Endothelial cell of umbilical vein (primary cell): ENCODE results near the gene RNASEH2B. TPM values are rescaled to one million over a fixed set of nuclear protein-coding genes. Genes with fewer than 3 reads are reported as not detected.

Experiments
- BruUV-seq: library from RNA; stranded (reverse); fragments of 400-500 nt; replicated peaks from 2 replicates; lab custom pipeline; 2021; lab: Mats Ljungman, UMichigan
- CTCF ChIA-PET: fragments of 300-600, 350-600 bp; sonication (Branson Sonifier 250); formaldehyde crosslinking; loops from one replicate; lab custom pipeline; 2021; ENCODE audit warnings: antibody characterized with exemption, inconsistent platforms; lab: Charles Lee
- POLR2A ChIA-PET: fragments of 300-600, 350-600 bp; sonication (Branson Sonifier 250); formaldehyde crosslinking; loops from one replicate; lab custom pipeline; 2021; ENCODE audit warnings: antibody characterized with exemption, inconsistent platforms; lab: Charles Lee
- DNase-seq: peaks from one replicate; pipeline ENCODE4 v3.0.0-alpha.2; 2011; ENCODE audit warnings: low read depth, low spot score
- FAIRE-seq: peaks from 2 replicates; lab custom pipeline; 2011; peaks lifted over from hg19 to GRCh38; lab: Jason Lieb, UNC
- H2AFZ ChIP-seq: 2 replicates; pipeline ENCODE4 v1.6.0; 2012; ENCODE audit warnings: low read depth, low read length, control low read depth, inconsistent platforms
- H3K27ac ChIP-seq: 2 replicates; pipeline ENCODE4 v1.5.1; 2011; ENCODE audit warnings: low read depth, mild to moderate bottlenecking, control low read depth, low read length, moderate library complexity; ENCODE audit not compliant: insufficient read depth
- H3K27me3 ChIP-seq, 2 experiments: 2 replicates each; pipeline versions ENCODE4 v1.6.0 to v1.6.1; 2011; ENCODE audit warnings: low read length in 2 of 2, mixed read lengths in 1 of 2; ENCODE audit not compliant: control insufficient read depth in 2 of 2, insufficient read depth in 2 of 2
- H3K36me3 ChIP-seq, 2 experiments: 2 replicates in 1 of 2; 3 replicates in 1 of 2; pipeline ENCODE4 v1.5.1; 2011; ENCODE audit warnings: low read length in 2 of 2, mild to moderate bottlenecking in 1 of 2, moderate library complexity in 1 of 2; ENCODE audit not compliant: control insufficient read depth in 2 of 2, insufficient read depth in 2 of 2; ENCODE audit errors: extremely low read depth in 1 of 2
- H3K4me1 ChIP-seq: 3 replicates; pipeline ENCODE4 v1.5.1; 2011; ENCODE audit warnings: mild to moderate bottlenecking, low read length; ENCODE audit not compliant: control insufficient read depth, insufficient read depth; ENCODE audit errors: extremely low read depth
- H3K4me2 ChIP-seq: 2 replicates; pipeline ENCODE4 v1.6.1; 2011; ENCODE audit warnings: low read length, control low read depth, mixed read lengths; ENCODE audit not compliant: insufficient read depth
- H3K4me3 ChIP-seq, 3 experiments: fragments of 200-600 bp in 1 of 3; sonication (generic), shearing (Covaris generic) in 1 of 3; replicated peaks in 1 of 3; 2 replicates each; pipeline ENCODE4 v1.5.1; 2011 to 2016; ENCODE audit warnings: control low read depth in 3 of 3, low read length in 3 of 3, mild to moderate bottlenecking in 2 of 3, inconsistent platforms in 1 of 3, low read depth in 1 of 3, moderate library complexity in 1 of 3; ENCODE audit not compliant: insufficient read depth in 1 of 3
- H3K79me2 ChIP-seq: 2 replicates; pipeline ENCODE4 v1.6.0; 2012; ENCODE audit warnings: low read length, inconsistent platforms; ENCODE audit not compliant: control insufficient read depth, insufficient read depth
- H3K9ac ChIP-seq: replicated peaks from 2 replicates; pipeline ENCODE3; 2011; ENCODE audit warnings: low read length, control low read depth; ENCODE audit not compliant: insufficient read depth; ENCODE audit errors: extremely low read depth
- H3K9me1 ChIP-seq: replicated peaks from 3 replicates; pipeline ENCODE4 v1.6.0; 2011; ENCODE audit warnings: mild to moderate bottlenecking, low read length; ENCODE audit not compliant: control insufficient read depth, insufficient read depth; ENCODE audit errors: extremely low read depth
- H3K9me3 ChIP-seq: replicated peaks from 2 replicates; pipeline ENCODE4 v1.5.1; 2012; ENCODE audit warnings: low read length, inconsistent platforms; ENCODE audit not compliant: control insufficient read depth, insufficient read depth
- H4K20me1 ChIP-seq: replicated peaks from 2 replicates; pipeline ENCODE3; 2011; ENCODE audit warnings: mild to moderate bottlenecking, low read length; ENCODE audit not compliant: control insufficient read depth, insufficient read depth; ENCODE audit errors: extremely low read depth
- FOS ChIP-seq: IDR thresholded peaks from 2 replicates; pipeline ENCODE4 v1.6.1; 2011; ENCODE audit warnings: mild to moderate bottlenecking, low read length, moderate library complexity, borderline replicate concordance; ENCODE audit not compliant: insufficient read depth
- GATA2 ChIP-seq: IDR thresholded peaks from 2 replicates; pipeline ENCODE4 v1.7.0; 2011; ENCODE audit warnings: low read depth, mild to moderate bottlenecking, moderate library complexity, mixed read lengths, low read length; ENCODE audit not compliant: insufficient read length, insufficient read depth
- JUN ChIP-seq: IDR thresholded peaks from 2 replicates; pipeline ENCODE4 v1.6.1; 2011; ENCODE audit warnings: borderline replicate concordance, low read depth; ENCODE audit not compliant: insufficient read length, insufficient read depth
- MYC ChIP-seq: IDR thresholded peaks from one replicate; pipeline ENCODE4 v1.6.1; 2011; ENCODE audit warnings: mild to moderate bottlenecking, low read depth, low read length
- POLR2A ChIP-seq: IDR thresholded peaks from 2 replicates; pipeline ENCODE4 v1.6.1; 2012; ENCODE audit warnings: low read depth, mild to moderate bottlenecking, control low read depth, low read length
- POLR2AphosphoS5 ChIP-seq: IDR thresholded peaks from 2 replicates; pipeline ENCODE4 v1.6.1; 2012; ENCODE audit warnings: low read depth, mild to moderate bottlenecking, control low read depth, low read length, moderate library complexity; ENCODE audit not compliant: insufficient read depth
- dilution Hi-C: fragments of 300-500 bp; cut with MboI; formaldehyde crosslinking; loops from one replicate; pipeline ENCODE4 v1.15.0; 2019; ENCODE audit warnings: low sequenced_read_pairs; ENCODE audit not compliant: extremely low pct_ligation_motif_present
- intact Hi-C: fragments of 100-400 bp; cut with micrococcal nuclease; formaldehyde crosslinking; loops from one replicate; pipeline ENCODE4 v1.10.0; 2022
- polyA plus RNA-seq, 4 experiments: library from polyadenylated mRNA; depleted of rRNA in 3 of 4; stranded (reverse) in 3 of 4; unstranded in 1 of 4; fragments of >200 nt; gene quantifications; 2 replicates each; pipeline versions ENCODE4 v1.2.1 to v1.2.3, GENCODE V29; 2011 to 2012; ENCODE audit warnings: missing spikeins in 1 of 4
- total RNA-seq: library from RNA; stranded (reverse); gene quantifications from 2 replicates; pipeline ENCODE4 v1.2.3, GENCODE V29; 2021
- TF ChIP-seq, protein P1 (sequence below), 2 donors: IDR thresholded peaks; 1 replicate in 1 of 2; 2 replicates in 1 of 2; pipeline ENCODE4 v1.5.1; 2011; ENCODE audit warnings: low read length in 2 of 2, mild to moderate bottlenecking in 2 of 2, moderate library complexity in 2 of 2, control low read depth in 1 of 2, inconsistent platforms in 1 of 2, low read depth in 1 of 2; ENCODE audit not compliant: insufficient read depth in 1 of 2; ENCODE audit errors: extremely low read depth in 1 of 2
- TF ChIP-seq, protein P2 (sequence below): IDR thresholded peaks from 2 replicates; pipeline ENCODE4 v1.6.1; 2011; ENCODE audit not compliant: insufficient read depth, insufficient read length

The RNASEH2B gene
- total and polyA plus RNA-seq, 2 donors (not counting 3 experiments of a cell fraction or from before 2014, with no cell fraction given) = 8.9 to 25.1 TPM

DNA sequence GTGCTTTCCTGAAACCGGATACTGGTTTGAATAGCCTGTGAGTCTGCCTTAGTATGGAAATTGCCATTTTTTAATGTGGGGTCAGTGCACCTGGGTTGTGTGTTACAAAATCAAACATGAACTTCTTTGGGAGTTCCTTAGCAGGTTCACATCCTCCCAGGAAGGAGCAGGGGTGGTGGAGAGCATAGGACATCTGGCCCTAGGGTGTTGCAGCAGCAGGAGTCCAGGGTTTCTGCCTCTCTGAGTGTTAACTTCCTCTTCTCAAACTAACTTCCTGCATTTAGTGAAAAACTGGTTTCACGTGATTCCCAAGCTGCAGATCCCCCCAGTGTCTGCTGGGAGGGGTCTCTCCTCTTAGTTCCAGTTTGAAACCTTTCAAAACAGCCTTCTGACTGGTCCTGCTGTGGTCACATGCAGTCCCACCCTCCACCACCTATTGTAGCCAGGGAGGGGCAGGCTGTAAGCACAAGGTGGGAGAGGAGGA is 7.2 kb downstream of the RNASEH2B start:
- Histone ChIP-seq H2AFZ (peak overlapping the region; percentile 47), H3K36me3 (no peaks in the 10 kb centered on the region), H3K79me2 (peaks cover 34% of the 10 kb centered on the region), H4K20me1 (no peaks in the 10 kb centered on the region), H3K9me3 (no peaks in the 10 kb centered on the region), H3K27me3 (no peaks in the 10 kb centered on the region), H3K9ac (no peak overlapping the region), H3K27ac (no peak overlapping the region), H3K4me2 (no peak overlapping the region), H3K9me1 (no peaks in the 10 kb centered on the region), H3K4me1 (peaks cover 12% of the 10 kb centered on the region), H3K4me3 (no peak overlapping the region)
- POLR2A ChIA-PET = no interaction called here
- BruUV-seq = no TSS peak
- FAIRE-seq (no peak), DNase-seq (peak; percentile 13)
- CTCF ChIA-PET = interaction anchor here (1.3 kb wide), 1 partner anchor 940 kb away, joined by 4 read pairs; no protein-coding TSS in a partner anchor
- intact Hi-C loops (loop anchor here (10.0 kb wide), 1 partner anchor 742 kb away; no protein-coding TSS in a partner anchor), dilution Hi-C loops (no loop called here)
- TF ChIP-seq GATA2 = no peak
- TF ChIP-seq MYC = no peak
- TF ChIP-seq, protein P1, sequence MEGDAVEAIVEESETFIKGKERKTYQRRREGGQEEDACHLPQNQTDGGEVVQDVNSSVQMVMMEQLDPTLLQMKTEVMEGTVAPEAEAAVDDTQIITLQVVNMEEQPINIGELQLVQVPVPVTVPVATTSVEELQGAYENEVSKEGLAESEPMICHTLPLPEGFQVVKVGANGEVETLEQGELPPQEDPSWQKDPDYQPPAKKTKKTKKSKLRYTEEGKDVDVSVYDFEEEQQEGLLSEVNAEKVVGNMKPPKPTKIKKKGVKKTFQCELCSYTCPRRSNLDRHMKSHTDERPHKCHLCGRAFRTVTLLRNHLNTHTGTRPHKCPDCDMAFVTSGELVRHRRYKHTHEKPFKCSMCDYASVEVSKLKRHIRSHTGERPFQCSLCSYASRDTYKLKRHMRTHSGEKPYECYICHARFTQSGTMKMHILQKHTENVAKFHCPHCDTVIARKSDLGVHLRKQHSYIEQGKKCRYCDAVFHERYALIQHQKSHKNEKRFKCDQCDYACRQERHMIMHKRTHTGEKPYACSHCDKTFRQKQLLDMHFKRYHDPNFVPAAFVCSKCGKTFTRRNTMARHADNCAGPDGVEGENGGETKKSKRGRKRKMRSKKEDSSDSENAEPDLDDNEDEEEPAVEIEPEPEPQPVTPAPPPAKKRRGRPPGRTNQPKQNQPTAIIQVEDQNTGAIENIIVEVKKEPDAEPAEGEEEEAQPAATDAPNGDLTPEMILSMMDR (IDR thresholded peaks at IDR 0.05; ENCODE audit: extremely low read depth in 1 of 2, insufficient read depth in 1 of 2, low read depth in 1 of 2, low read length in 2 of 2) = no peak
- TF ChIP-seq FOS = no peak
- no peak for TF ChIP-seq JUN
- TF ChIP-seq POLR2AphosphoS5 = no peak
- TF ChIP-seq, protein P2, sequence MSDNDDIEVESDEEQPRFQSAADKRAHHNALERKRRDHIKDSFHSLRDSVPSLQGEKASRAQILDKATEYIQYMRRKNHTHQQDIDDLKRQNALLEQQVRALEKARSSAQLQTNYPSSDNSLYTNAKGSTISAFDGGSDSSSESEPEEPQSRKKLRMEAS = no peak
- no peak for TF ChIP-seq POLR2A
